ENCODE data around the gene PLD1.

DNA sequence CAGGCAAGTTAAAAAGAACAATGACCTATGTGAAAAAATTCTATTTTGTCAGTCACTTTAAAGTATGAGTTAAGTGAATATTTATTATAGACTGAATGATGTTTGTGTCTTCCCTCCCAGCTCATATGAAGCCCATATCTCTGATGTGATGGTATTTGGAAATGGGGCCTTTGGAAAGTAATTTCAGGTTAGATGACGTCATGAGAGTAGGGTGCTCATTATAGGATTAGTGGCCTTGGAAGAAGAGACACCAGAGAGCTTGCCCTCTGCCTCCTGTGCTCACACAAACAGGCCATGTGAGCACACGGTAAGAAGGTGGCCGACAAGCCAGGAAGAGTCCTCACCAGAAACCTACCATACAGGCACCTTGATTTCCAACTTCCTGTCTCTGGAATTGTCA, 211.3 kb downstream of the PLD1 start:
- no peak for TF ChIP-seq POLR2A (IDR thresholded peaks at IDR 0.05)
- TF ChIP-seq, protein P1, sequence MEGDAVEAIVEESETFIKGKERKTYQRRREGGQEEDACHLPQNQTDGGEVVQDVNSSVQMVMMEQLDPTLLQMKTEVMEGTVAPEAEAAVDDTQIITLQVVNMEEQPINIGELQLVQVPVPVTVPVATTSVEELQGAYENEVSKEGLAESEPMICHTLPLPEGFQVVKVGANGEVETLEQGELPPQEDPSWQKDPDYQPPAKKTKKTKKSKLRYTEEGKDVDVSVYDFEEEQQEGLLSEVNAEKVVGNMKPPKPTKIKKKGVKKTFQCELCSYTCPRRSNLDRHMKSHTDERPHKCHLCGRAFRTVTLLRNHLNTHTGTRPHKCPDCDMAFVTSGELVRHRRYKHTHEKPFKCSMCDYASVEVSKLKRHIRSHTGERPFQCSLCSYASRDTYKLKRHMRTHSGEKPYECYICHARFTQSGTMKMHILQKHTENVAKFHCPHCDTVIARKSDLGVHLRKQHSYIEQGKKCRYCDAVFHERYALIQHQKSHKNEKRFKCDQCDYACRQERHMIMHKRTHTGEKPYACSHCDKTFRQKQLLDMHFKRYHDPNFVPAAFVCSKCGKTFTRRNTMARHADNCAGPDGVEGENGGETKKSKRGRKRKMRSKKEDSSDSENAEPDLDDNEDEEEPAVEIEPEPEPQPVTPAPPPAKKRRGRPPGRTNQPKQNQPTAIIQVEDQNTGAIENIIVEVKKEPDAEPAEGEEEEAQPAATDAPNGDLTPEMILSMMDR (IDR thresholded peaks at IDR 0.05): no peak
- no peak for TF ChIP-seq POLR2AphosphoS5 (IDR thresholded peaks at IDR 0.05)
- TF ChIP-seq EP300 (IDR thresholded peaks at IDR 0.05): no peak
